NOMO-1 (cell line): ENCODE data around the gene PFN4.
"Not testable (repeated sequence)": the region's sequence is repeated elsewhere in the genome, so short reads cannot be mapped to it uniquely, and the experiment has no call there.

Experiments used
- DNase-seq, 2 experiments: peaks; one replicate each; lab custom pipeline; 2025; ENCODE audit not compliant: unreplicated experiment in 2 of 2; lab: John Stamatoyannopoulos, UW

Gene PFN4

DNA sequence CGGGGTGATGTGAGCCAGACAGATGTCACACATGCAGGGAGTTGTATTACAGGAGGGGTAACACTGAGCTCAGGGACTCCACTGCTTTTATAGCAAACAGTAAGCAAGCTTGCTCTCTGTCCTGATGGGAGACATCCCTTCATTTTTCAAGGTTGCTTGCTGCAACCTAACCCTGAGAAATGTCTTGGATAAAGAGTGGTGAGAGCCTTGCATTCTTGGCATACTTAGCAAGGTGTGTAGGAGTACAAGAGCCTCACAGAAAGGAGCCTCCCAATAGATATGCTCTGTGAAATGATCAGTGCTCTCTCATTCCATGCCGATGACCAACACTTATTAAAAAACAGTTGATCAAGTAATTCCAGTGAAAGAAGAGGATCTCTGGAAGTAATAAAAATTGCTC lies 8.1 kb downstream of the PFN4 start:
- DNase-seq, result no peak

DNA sequence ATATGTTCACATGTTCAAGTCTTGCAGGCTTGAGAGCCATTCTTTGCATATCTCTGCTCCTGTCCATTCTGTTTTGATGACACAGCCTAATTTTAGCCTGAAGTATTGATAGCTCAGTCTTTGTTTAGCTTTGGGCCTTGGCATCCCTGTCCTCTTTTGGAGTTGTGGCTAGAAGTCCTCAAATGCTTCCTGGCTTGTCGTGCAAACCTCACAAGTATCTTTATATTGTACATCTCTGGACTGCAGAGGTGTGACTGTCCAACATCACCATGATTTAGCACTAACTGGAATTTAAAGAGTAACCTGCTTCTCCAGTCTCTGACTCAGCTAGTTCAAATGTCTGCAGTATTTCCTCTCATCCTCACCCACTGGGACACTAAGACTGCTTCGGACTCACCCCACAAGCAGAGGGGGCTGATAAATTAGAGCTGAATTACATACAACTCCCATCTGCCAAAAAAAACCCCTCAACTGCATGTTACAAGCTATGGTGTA lies 11.7 kb downstream of the PFN4 start:
- DNase-seq, result no peak

DNA sequence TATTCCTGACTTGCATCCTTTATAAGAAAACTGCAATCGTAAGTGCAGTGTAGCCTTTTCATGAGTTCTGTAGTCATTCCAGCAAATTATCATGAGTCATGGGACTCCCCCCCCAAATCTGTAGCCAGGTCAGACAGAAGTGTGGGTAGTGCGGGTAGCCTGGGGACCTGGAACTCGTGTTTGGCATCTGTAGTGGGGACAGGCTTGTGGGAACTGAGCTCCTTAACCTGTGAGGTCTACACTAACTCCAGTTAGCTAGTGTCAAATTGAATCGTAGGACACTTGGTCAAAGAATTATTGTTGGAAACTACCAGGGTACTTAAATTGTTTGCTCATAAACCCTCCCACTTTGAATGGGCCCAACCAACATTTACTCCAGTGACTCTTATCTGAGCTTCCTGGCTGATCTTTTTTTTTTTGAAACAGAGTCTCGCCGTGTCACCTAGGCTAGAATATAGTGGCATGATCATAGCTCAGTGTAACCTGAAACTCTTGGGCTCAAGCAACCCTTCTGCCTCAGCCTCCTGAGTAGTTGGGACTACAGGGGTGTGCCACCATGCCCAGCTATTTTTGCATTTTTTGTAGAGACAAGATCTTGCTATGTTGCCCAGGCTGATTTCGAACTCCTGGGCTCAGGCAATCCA lies 12.4 kb downstream of the PFN4 start:
- DNase-seq, result no peak

DNA sequence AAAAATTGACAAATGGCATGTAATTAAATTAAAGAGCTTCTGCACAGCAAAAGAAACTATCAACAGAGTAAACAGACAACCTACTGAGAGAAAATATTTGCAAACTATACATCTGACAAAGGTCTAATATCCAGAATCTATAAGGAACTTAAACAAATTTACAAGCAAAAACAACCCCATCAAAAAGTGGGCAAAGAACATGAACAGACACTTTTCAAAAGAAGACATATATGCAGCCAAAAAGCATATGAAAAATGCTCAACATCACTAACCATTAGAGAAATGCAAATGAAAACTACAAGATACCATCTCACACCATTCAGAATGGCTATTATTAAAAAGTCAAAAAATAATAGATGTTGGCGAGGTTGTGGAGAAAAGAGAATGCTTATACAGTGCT lies 13.7 kb downstream of the PFN4 start:
- not testable (repeated sequence) for DNase-seq

DNA sequence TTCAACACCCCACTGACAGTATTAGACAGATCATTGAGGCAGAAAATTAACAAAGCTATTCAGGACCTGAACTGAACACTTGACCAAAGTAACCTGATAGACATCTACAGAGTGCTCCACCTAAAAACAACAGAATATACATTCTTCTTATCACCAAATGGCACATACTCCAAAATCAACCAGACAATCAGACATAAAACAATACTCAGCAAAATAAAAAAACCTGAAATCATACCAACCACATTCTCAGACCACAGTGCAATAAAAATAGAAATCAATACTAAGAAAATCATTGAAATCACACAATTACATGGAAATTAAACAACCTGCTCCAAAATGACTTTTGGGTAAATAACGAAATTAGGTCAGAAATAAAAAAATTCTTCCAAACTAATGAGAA lies 15.8 kb downstream of the PFN4 start:
- DNase-seq, result no peak

DNA sequence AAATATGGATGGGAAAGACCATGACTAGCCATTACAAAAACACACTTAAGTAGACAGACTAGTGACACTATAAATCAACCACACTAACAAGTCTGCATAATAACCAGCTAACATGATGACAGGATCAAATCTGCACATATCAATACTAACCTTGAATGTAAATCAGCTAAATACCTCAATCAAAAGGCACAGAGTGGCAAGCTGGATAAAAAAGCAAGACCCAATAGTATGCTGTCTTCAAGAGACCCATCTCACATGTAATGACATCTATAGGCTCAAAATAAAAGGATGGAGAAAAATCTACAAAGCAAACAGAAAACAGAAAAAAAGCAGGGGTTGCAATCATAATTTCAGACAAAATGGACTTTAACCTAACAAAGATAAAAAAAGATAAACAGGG lies 16.3 kb downstream of the PFN4 start:
- DNase-seq, result no peak

DNA sequence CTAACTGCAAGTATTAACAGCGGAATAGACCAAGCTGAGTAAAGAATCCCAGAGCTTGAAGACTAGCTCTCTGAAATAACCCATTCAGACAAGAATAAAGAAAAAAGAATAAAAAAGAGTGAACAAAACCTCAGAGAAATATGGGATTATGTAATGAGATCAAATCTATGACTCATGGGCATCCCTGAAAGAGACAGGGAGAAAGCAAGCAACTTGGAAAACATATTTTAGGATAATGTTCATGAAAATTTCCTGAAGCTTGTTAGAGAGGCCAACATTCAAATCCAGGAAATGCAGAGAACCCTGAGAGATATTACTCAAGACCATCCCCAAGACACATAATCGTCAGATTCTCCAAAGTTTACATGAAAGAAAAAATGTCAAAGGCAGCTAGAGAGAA lies 17.3 kb downstream of the PFN4 start:
- DNase-seq, result no peak

DNA sequence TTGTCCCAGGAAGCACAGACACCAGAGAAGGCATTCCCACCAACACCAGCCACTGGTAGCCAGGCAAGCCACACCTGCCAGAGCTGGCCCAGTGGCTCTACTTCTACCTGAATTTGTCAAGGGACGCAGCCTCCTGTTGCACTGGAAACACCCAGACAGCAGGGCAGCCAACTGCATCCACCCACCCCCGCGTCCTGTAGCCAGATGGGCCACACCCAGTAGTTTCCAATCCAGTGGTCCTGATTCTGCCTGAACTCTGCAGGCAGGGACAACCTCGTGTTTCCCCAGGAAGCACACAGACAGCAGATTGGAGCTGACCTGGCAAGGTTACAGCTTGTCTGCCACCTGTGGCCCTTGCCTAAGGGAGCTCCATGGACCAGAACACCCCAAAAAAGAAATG lies 18.2 kb downstream of the PFN4 start:
- no peak for DNase-seq

DNA sequence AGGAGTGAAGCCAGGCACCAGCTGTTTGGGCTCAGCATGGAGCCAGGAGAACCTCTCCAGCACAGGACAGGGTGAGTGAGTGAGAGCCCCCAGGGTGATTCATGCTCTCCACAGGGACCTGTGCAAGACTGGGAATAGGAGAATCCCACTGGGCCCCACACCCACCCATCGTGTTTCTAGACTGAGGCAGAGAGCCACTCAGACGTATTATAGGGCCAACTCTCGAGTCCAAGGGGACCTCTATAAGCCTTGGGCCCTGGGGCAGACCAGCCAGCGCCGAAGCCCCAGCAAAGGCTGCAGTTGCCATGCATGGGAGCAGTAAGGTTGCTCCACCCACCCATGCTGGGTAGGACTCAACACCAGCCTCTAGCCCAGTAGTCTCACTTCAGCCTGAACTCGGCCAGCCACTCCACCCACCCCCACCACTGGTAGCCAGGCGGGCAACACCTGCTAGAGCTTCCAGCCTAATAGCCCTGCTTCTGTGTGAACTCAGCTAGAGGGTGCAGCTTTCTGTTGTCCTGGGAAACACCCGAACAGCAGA lies 19.0 kb downstream of the PFN4 start:
- DNase-seq, result no peak

DNA sequence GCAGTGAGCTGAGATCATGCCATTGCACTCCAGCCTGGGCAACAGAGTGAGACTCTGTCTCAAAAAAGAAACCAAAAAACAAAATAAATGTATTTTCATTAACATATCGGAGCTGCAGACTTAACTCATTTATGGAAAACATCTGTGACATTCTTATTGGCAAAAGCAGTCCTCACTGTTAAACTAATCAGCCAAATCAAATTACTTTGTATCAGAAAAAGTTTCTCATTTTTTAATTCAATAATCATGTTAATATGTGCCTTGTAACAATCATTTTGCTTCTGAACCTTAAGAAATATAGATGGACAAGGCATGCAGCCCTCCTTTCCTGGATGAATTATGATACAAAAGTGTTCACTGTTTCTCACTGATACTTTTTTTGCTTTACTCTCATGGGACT lies 20.5 kb downstream of the PFN4 start:
- DNase-seq, result no peak

DNA sequence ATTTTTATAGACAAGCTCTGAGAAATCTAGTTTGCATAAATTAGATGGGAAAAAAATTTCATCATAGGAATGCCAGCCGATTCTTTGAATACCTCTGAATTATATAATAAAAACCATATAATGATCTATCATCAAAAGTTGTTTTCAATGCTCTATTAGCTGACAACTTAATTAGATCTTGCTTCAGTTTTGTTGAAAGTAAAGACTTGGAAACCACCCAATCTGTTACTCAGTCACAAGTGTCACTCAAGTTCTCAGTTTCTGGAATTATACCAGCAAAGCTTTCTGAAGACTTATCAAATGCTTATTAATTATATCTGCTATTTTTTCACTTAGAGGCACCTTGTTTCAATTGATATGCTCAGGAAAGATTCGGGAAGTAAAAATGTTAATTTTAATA lies 21.1 kb downstream of the PFN4 start:
- no peak for DNase-seq

DNA sequence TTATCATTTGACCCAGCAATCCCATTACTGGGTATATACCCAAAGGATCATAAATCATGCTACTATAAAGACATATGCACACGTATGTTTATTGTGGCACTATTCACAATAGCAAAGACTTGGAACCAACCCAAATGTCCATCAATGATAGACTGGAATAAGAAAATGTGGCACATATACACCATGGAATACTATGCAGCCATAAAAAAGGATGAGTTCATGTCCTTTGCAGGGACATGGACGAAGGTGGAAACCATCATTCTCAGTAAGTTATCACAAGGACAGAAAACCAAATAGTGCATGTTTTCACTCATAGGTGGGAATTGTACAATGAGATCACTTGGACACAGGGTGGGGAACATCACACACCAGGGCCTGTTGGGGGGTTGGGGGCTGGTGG lies 22.4 kb downstream of the PFN4 start:
- DNase-seq, result not testable (repeated sequence)

DNA sequence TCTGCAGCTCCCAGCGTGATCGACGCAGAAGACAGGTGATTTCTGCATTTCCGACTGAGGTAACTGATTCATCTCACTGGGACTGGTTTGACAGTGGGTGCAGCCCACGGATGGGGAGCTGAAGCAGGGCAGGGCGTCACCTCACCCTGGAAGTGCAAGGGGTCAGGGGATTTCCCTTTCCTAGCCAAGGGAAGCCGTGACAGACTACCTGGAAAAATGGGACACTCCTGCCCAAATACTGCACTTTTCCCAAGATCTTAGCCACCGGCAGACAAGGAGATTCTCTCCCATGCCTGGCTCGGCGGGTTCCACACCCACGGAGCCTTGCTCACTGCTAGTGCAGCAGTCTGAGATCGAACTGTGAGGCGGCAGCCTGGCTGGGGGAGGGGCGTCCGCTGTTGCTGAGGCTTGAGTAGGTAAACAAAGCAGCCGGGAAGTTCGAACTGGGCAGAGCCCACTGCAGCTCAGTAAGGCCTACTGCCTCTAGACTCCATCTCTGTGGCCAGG lies 27.9 kb downstream of the PFN4 start:
- DNase-seq, result not testable (repeated sequence)

DNA sequence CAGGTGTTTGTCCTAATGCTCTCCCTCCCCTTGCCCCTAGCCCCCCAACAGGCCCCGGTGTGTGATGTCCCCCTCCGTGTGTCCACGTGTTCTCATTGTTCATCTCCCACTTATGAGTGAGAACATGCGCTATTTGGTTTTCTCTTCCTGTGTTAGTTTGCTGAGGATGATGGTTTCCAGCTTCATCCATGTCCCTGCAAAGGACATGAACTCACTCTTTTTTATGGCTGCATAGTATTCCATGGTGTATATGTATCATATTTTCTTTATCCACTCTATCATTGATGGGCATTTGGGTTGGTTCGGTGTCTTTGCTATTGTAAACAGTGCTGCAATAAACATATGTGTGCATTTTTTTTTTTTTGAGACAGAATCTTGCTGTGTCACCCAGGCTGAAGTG lies 29.9 kb downstream of the PFN4 start:
- DNase-seq, result not testable (repeated sequence)

DNA sequence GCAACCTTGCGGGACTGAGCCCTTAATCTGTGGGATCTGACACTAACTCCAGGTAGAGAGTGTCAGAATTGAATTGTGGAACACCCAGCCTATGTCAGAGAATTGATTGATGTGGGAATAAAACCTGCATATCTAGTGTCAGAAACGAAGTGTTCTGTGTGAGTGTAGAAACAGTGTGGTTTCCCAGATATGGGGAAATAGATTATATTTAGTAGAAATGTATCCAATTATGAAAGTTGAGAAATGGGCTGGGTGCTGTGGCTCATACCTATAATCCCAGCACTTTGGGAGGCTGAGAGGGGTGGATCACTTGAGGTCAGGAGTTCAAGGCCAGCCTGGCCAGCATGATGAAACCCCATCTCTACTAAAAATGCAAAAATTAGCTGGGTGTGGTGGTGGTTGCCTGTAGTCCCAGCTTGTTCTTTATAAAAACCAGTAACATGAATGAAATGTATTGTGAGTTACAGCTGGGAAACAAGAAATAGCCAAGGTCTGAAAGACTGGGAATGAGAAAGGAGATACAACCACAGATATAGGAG lies 34.2 kb downstream of the PFN4 start:
- peak; percentile 68 to 75 for DNase-seq

DNA sequence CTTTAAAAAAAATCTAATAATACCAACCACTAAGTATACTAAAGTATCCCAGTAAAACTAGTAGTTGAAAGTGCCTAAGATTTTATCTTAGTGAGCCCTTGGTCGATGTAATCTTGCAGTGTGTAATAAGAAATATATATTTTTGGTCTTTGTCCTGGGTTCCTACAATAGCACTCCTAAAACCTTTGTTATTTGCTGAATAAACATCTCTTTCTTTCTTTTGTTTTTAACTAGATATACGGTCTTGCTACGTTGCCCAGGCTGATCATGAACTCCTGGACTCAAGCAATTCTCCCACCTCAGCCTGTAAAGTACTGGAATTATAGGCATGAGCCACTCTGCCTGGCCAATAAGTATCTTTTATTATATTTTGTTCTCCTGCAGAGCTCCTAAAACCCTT lies 36.1 kb downstream of the PFN4 start:
- DNase-seq, result no peak

DNA sequence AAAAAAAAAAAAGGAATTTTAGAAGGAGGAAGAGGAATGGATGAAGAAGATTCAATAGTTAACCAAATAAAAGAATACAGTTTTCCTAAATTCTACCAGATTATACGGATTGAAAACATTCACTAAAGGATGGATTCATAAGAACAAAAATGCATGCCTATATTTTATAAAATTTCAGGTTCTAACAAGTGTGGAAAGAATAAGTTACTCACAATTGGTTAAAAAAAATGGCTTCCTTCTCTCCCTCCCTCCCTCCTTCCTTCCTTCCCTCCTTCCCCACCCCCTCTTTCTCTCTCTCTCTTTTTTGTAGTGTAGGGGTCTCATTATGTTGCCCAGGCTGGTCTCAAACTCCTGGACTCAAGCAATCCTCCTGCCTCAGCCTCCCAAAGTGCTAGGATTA lies 36.9 kb downstream of the PFN4 start:
- no peak for DNase-seq

DNA sequence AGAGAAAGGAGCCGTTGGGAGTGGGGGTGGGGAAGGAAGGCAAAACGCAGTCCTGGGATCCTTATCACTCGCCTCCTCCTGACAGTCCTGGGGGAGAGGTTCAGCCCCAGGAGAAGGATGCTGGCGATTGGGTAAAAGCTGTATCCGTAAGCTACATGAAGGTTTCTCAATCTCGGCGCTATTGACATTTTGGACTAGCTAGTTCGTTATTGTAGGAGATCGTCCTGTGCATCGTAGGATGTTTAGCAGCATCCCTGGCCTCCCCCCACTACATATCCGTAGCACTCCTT lies 38.0 kb downstream of the PFN4 start:
- no peak for DNase-seq

DNA sequence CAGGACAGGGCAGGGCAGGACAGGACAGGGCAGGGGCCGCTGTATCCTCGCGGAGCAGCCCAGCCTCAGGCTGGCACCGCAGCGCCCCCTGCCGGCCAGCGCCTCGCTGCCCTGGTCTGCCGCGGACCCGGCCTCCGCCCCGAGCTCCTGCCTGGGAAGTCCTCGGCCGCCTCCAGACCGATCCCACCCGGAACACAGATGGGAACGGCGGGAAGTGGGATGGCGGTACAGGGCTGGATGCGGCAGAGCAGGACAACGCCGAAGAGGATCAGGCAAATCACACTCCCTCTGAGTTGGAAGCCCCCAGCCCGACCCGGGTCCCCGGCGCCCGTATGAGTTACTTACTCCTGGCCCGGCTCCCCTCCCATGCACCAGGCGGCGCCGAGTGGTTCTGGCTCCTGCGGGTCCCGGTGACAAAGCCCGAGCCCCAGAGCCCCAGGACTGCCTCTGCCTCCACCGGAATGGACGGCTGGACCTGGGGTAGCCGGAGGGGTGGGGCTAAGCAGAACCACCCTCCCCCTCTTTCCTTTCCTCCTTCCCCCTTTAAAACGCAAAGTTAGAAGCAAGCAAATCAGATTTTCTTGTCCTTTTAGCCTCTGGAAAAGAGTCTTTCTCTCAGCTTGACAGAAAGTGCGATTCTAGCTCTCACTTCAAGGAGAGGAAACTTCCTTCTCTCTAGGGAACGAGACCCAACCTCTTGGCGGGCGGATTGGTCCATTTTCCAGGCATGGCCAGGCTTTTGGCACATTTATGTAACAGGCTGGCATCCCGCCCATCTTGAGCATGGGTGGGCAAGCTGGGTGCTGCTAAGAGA lies 38.5 kb downstream of the PFN4 start, which contains the start of gene TP53I3:
Gene TP53I3, minus strand, starts transcription at position 449 of the 814 bp plus-strand sequence. CDS start 508 bp downstream, outside the sequence.
- DNase-seq, result peak; percentile 10 to 15

DNA sequence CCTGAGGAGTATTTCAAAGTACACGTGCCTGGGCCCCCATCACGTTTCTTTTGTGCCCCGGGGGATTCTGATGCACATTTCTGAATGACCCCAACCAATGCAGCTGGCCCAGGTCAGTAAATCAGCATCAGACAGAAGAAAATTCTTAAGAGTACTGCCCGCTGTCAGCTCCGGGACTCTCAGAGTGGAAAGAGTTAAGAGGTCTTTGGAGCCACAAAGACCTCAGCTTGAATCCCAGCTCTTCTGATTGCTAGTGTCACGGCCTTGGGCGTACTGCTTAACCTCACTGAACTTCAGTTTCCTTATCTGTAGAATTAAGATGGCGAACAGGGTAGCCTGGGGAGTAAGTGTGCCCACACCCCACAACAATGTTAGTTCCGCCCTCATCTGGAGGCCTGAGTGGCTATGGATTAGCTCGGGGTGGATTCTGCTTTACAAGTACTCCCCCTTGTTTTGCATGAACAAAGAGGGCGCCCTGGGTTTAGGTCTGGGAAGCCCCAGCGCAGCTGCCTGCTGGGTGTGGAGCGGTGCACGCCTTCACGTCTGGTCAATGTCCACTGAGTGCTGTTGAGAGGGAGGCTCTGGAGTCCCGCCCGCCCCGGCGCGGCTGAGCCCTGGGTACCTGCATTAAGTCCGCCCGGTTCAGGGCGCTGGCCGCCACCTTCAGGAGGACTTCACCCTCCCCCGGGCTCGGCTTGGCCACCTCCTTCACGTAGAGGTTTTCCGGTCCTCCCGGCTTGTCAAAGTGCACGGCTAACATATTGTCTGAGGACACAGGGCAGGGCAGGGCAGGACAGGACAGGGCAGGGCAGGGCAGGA lies 39.4 kb downstream of the PFN4 start:
- peak in 1 of 2 experiments; percentile 6 for DNase-seq
